Thoracic aorta (tissue), 2 donors: ENCODE results near the gene FOXL3. TPM values are rescaled to one million over a fixed set of nuclear protein-coding genes. Genes with fewer than 3 reads are reported as not detected.

Source experiments
- ATAC-seq: fragments of 150-250 bp; one replicate; pipeline ENCODE4 v1.8.0; 2017; ENCODE audit warnings: low read depth; ENCODE audit not compliant: insufficient number of reproducible peaks, low FRiP score
- DNase-seq: peaks from one replicate; pipeline ENCODE4 v3.0.0-alpha.2; 2020; ENCODE audit warnings: low spot score
- H3K27ac ChIP-seq, 2 donors: fragments of 200-600 bp; sonication (generic); 1 replicate in 1 of 2; 2 replicates in 1 of 2; pipeline ENCODE4 v1.5.1; 2016; ENCODE audit warnings: mild to moderate bottlenecking in 2 of 2, moderate library complexity in 2 of 2
- H3K27me3 ChIP-seq: fragments of 200-600 bp; sonication (generic); replicated peaks from 2 replicates; pipeline ENCODE4 v1.6.0; 2016; ENCODE audit warnings: mild to moderate bottlenecking; ENCODE audit not compliant: insufficient read depth
- H3K36me3 ChIP-seq: fragments of 200-600 bp; sonication (generic); one replicate; pipeline ENCODE4 v1.5.1; 2016
- H3K4me1 ChIP-seq, 2 donors: fragments of 200-600 bp; sonication (generic); 1 replicate in 1 of 2; 2 replicates in 1 of 2; pipeline versions ENCODE4 v1.5.1 to v1.6.0; 2016; ENCODE audit warnings: low read depth in 2 of 2, mild to moderate bottlenecking in 1 of 2; ENCODE audit not compliant: control insufficient read depth in 1 of 2
- H3K4me3 ChIP-seq: fragments of 200-600 bp; sonication (generic); 2 replicates; pipeline ENCODE4 v1.5.1; 2016; ENCODE audit warnings: mild to moderate bottlenecking
- H3K9me3 ChIP-seq: fragments of 200-600 bp; sonication (generic); 2 replicates; pipeline ENCODE4 v1.5.1; 2016
- total RNA-seq, 2 donors: library from RNA; depleted of rRNA; stranded (reverse); fragments of >200 nt; gene quantifications; one replicate each; pipeline versions ENCODE4 v1.1.0 to v1.2.3, GENCODE V29; 2016
- TF ChIP-seq, protein P1 (sequence below): fragments of 200-600 bp; sonication (generic); IDR thresholded peaks from one replicate; pipeline ENCODE4 v1.5.1; 2019; ENCODE audit warnings: antibody characterized with exemption

Gene FOXL3
- total RNA-seq, 2 donors from 2014 or later: not detected

DNA sequence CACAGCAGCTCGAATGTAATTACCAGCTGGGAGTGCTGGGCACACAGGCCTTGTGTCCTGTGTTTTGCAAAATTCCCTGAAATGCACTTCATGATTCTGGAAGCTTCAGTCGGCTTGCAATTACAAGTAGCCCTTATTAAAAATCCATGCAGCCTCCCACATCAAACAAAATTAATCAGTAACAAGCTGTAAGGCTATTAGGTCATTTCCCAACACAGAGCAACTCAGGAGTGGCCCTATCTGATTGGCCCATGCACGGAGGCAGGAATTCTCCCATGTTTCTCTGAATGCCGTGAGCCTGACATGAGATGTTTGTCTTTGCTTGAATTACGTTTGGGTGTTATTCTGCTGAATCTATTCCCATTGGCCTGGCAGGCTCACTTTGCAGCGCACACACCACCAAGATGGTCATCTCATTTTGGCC is 36.9 kb downstream of the FOXL3 start:
- no peak for ATAC-seq
- no peak overlapping the region for H3K27ac ChIP-seq

DNA sequence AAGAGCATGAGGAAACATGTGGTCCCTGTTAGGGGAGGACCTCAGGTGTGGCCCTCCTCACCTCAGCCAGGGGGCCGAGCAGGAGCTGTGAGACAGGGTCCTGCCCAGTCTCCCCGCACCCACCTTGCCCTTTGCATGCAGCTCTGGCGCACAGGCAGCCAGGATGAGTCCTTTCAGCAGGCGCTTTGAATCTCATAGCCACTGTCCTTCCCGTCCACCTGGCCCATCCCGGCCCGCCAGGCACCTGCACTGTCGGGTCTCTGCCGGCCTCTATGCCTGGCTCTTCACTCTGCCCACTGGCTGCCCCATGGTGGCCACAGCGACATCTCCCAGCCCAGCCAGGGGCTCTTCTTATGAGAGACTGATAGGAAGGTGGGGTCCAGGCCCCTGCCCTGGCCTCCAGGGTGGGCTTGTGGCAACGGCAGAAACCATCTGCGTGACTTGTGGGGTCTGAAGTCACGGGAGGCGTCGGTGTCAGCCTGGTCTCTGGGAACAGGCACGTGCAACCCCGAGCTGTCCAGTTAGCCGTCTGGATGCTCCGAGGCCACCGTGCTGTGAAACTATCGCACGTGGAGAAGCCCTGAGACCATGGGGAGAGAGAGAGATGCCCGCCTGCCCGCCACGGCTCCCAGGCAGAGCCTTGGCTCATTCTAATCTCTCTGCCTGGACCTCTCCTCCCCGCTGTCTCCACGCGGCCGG is 37.4 kb downstream of the FOXL3 start:
- TF ChIP-seq, protein P1, sequence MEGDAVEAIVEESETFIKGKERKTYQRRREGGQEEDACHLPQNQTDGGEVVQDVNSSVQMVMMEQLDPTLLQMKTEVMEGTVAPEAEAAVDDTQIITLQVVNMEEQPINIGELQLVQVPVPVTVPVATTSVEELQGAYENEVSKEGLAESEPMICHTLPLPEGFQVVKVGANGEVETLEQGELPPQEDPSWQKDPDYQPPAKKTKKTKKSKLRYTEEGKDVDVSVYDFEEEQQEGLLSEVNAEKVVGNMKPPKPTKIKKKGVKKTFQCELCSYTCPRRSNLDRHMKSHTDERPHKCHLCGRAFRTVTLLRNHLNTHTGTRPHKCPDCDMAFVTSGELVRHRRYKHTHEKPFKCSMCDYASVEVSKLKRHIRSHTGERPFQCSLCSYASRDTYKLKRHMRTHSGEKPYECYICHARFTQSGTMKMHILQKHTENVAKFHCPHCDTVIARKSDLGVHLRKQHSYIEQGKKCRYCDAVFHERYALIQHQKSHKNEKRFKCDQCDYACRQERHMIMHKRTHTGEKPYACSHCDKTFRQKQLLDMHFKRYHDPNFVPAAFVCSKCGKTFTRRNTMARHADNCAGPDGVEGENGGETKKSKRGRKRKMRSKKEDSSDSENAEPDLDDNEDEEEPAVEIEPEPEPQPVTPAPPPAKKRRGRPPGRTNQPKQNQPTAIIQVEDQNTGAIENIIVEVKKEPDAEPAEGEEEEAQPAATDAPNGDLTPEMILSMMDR: no peak
- H3K36me3 ChIP-seq: no peaks in the 10 kb centered on the region
- H3K27ac ChIP-seq: no peak overlapping the region
- H3K9me3 ChIP-seq: no peaks in the 10 kb centered on the region
- ATAC-seq (no peak), DNase-seq (no peak)
- H3K4me3 ChIP-seq: no peak overlapping the region
- H3K4me1 ChIP-seq: no peaks in the 10 kb centered on the region
- H3K27me3 ChIP-seq: no peaks in the 10 kb centered on the region

More for the DNA sequence above, 36.9 kb downstream of the FOXL3 start:
- H3K4me1 ChIP-seq: no peaks in the 10 kb centered on the region
- no peak overlapping the region for H3K4me3 ChIP-seq
- no peaks in the 10 kb centered on the region for H3K9me3 ChIP-seq
- TF ChIP-seq, protein P1: no peak
- DNase-seq: no peak
- no peaks in the 10 kb centered on the region for H3K36me3 ChIP-seq
- no peaks in the 10 kb centered on the region for H3K27me3 ChIP-seq

DNA sequence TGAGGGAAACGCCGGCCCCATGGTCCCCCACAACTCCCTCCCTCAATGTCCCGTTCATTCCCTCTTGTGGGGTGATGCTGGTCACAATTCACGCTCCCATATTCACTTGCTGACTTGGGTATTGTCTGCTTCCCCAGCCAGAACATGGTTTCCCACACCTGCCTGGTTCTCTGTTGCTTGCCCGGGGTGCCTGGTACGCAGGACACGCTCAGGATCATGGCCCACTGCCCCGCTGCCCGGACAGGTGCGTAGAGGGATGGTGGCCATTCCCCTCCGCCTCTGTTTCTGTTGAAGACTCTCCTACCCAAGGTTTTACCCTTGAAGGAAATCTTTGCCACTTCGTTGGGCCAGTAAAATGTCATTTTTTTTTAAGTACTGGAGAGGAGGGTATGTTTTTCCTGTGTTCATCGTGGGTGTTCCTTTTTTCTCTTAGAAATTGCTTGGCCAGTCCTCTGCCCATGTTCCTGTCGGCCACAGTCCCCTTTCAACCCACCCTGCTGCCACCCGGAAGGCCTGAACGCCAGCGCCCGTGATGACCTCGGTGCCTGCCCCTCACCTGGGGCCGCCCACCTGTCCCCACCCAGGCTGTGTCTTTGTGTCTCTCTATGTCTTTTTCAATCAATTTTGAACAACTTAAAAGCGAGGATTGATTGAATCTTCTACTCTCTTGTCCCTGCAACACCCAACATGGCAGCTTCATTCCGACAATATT is 38.2 kb downstream of the FOXL3 start:
- peaks cover 5 to 7% of the 10 kb centered on the region in 2 donors for H3K4me1 ChIP-seq
- H3K27me3 ChIP-seq: no peaks in the 10 kb centered on the region
- DNase-seq (no peak), ATAC-seq (no peak)
- no peaks in the 10 kb centered on the region for H3K36me3 ChIP-seq
- H3K9me3 ChIP-seq: no peaks in the 10 kb centered on the region
- H3K4me3 ChIP-seq: no peak overlapping the region
- TF ChIP-seq, protein P1: no peak
- no peak overlapping the region for H3K27ac ChIP-seq

DNA sequence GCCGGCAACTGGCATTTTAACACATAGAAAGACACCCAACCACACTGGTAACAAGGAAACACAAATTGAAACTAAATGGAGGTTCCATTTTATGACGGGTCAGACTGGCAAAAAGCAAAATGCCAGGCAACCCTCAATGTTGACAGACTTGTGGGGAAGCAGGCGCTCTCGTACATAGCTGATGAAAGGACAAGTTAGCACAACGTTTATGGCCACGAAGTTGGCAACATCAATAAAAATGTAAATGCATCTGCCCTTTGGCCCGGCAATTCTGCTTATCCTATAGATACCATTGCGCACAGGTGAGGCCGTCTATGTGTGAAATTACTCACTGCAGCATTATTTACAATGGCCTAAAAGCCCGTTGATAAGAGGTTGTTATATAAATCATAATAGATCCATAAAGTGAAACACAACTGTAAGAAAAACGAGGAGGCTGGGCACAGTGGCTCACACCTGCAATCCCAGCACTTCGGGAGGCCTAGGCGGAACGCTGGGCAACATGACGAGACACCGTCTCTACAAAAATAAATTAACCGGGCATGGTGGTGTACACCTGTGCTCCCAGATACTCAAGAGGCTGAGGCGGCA is 39.8 kb downstream of the FOXL3 start:
- Histone ChIP-seq H3K9me3 (no peaks in the 10 kb centered on the region), H3K4me3 (no peak overlapping the region), H3K4me1 (peaks cover 7 to 10% of the 10 kb centered on the region in 2 donors), H3K36me3 (no peaks in the 10 kb centered on the region), H3K27me3 (no peaks in the 10 kb centered on the region), H3K27ac (no peak overlapping the region)
- DNase-seq (no peak), ATAC-seq (no peak)
- TF ChIP-seq, protein P1: no peak

DNA sequence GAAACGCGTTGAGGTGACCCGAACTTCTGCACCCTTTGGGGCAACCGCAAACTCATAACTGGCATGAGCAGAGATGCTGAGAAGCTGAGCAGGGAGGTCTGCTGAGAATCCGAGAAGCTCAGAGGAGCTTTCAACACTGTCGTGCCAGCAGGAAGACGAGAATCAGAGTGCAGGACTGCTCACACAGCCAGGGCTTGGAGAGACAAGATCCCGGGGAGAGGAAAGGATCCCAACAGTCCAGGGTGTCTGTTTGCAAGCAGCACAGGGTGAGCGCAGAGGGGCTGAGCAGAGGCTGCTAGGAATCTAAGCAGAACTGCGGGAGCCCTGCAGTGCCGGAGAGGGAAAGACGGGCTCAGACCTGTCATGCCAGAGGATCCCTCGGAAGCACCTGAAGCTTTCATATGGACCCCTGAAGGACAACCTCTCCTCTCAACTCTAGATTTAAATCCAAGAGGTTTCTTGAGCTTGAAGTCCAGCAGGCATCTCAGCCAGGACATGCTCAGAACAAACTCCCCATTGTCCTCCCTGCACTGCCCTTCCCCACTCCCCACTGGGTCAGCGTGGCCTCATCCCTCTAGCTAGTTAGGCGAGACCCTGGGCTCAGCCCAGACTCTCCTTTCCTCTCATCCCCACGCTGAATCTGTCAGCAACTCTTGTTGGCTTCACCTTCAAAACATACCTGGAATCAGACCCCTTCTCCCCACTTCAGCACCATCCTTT is 40.7 kb downstream of the FOXL3 start:
- ATAC-seq (no peak), DNase-seq (no peak)
- Histone ChIP-seq H3K27me3 (no peaks in the 10 kb centered on the region), H3K4me1 (peaks cover 7 to 10% of the 10 kb centered on the region in 2 donors), H3K27ac (no peak overlapping the region), H3K9me3 (no peaks in the 10 kb centered on the region), H3K4me3 (no peak overlapping the region), H3K36me3 (no peaks in the 10 kb centered on the region)
- TF ChIP-seq, protein P1: no peak
